Lower lobe of right lung (tissue), 2 donors: ENCODE results near the gene KIF26B. TPM values are rescaled to one million over a fixed set of nuclear protein-coding genes. Genes with fewer than 3 reads are reported as not detected.

Experiments used
- ATAC-seq, 2 donors: fragments of 200-7000 bp; cut with Tn5 transposase; one replicate each; pipeline ENCODE4 v1.9.1; 2020 to 2022; ENCODE audit warnings: mild to moderate bottlenecking in 2 of 2, moderate library complexity in 2 of 2
- DNase-seq: peaks from one replicate; pipeline ENCODE4 v3.0.0-alpha.2; 2020
- H3K27ac ChIP-seq: fragments of 200-600 bp; one replicate; pipeline ENCODE4 v1.8.0; 2022
- H3K27me3 ChIP-seq: fragments of 200-600 bp; one replicate; pipeline ENCODE4 v1.8.0; 2022; ENCODE audit warnings: low read depth
- H3K36me3 ChIP-seq: fragments of 200-600 bp; one replicate; pipeline ENCODE4 v1.8.0; 2022; ENCODE audit warnings: mild to moderate bottlenecking
- H3K4me1 ChIP-seq: fragments of 200-600 bp; one replicate; pipeline ENCODE4 v1.8.0; 2022
- H3K4me3 ChIP-seq: fragments of 200-600 bp; one replicate; pipeline ENCODE4 v1.8.0; 2022; ENCODE audit warnings: mild to moderate bottlenecking
- H3K9me3 ChIP-seq: fragments of 200-600 bp; one replicate; pipeline ENCODE4 v1.8.0; 2022
- CTCF ChIP-seq: fragments of 200-600 bp; IDR thresholded peaks from one replicate; pipeline ENCODE4 v1.8.0; 2022; ENCODE audit warnings: antibody characterized with exemption, mild to moderate bottlenecking
- intact Hi-C: fragments of 100-400 bp; cut with DNase I; formaldehyde crosslinking; loops from one replicate; pipeline ENCODE4 v1.11.0; 2022
- total RNA-seq: library from RNA; stranded (reverse); fragmentation: NEBNext Ultra II Directional; extraction: Animal tissue kit (Norgen Biotek cat#: 25700); gene quantifications from one replicate; pipeline ENCODE4 v1.2.1, GENCODE V29; 2021
- donor health status: DM: no; HTN: yes; CAD: no; lungs with severe emphysema.

The KIF26B gene
- total RNA-seq, 1 donor from 2014 or later, result 1.2 TPM

GRCh38 chr1:245465666-245466065 is 310.9 kb downstream of the KIF26B start:
- ATAC-seq (no peak), DNase-seq (no peak)
- intact Hi-C loops, result no loop called here

GRCh38 chr1:245466261-245466660 is 311.5 kb downstream of the KIF26B start:
- intact Hi-C loops, result no loop called here

More at GRCh38 chr1:245465666-245466065, 310.9 kb downstream of the KIF26B start:
- Histone ChIP-seq H3K4me1 (no peaks in the 10 kb centered on the region), H3K9me3 (no peaks in the 10 kb centered on the region), H3K36me3 (no peaks in the 10 kb centered on the region), H3K27me3 (no peaks in the 10 kb centered on the region), H3K4me3 (no peak overlapping the region), H3K27ac (no peak overlapping the region)
- no peak for TF ChIP-seq CTCF

GRCh38 chr1:245467804-245468203 is 313.0 kb downstream of the KIF26B start:
- TF ChIP-seq CTCF, result no peak
- ATAC-seq, result no peak

More at GRCh38 chr1:245466261-245466660, 311.5 kb downstream of the KIF26B start:
- no peak overlapping the region for H3K4me3 ChIP-seq
- H3K4me1 ChIP-seq, result no peaks in the 10 kb centered on the region
- H3K9me3 ChIP-seq, result no peaks in the 10 kb centered on the region
- H3K27me3 ChIP-seq, result no peaks in the 10 kb centered on the region
- DNase-seq (no peak), ATAC-seq (no peak)
- H3K36me3 ChIP-seq, result no peaks in the 10 kb centered on the region
- no peak for TF ChIP-seq CTCF
- H3K27ac ChIP-seq, result no peak overlapping the region

GRCh38 chr1:245469006-245469405 is 314.2 kb downstream of the KIF26B start:
- Histone ChIP-seq H3K27ac (no peak overlapping the region), H3K9me3 (no peaks in the 10 kb centered on the region), H3K27me3 (no peaks in the 10 kb centered on the region), H3K4me1 (no peaks in the 10 kb centered on the region), H3K4me3 (no peak overlapping the region), H3K36me3 (no peaks in the 10 kb centered on the region)
- DNase-seq, result no peak
- no peak for ATAC-seq
- intact Hi-C loops, result no loop called here
- TF ChIP-seq CTCF, result no peak

More at GRCh38 chr1:245467804-245468203, 313.0 kb downstream of the KIF26B start:
- no peaks in the 10 kb centered on the region for H3K4me1 ChIP-seq
- no peaks in the 10 kb centered on the region for H3K27me3 ChIP-seq
- intact Hi-C loops, result no loop called here
- H3K27ac ChIP-seq, result no peak overlapping the region
- no peak overlapping the region for H3K4me3 ChIP-seq
- no peaks in the 10 kb centered on the region for H3K9me3 ChIP-seq
- H3K36me3 ChIP-seq, result no peaks in the 10 kb centered on the region
- no peak for DNase-seq

- no peaks in the 10 kb centered on the region for H3K9me3 ChIP-seq
- no peak overlapping the region for H3K27ac ChIP-seq
- no peaks in the 10 kb centered on the region for H3K36me3 ChIP-seq
- no peak for ATAC-seq
- intact Hi-C loops, result no loop called here
- no peak for TF ChIP-seq CTCF
- H3K4me3 ChIP-seq, result no peak overlapping the region
- DNase-seq, result no peak
- no peaks in the 10 kb centered on the region for H3K4me1 ChIP-seq
- no peaks in the 10 kb centered on the region for H3K27me3 ChIP-seq
These were observed 314.9 kb downstream of the KIF26B start for GRCh38 chr1:245469734-245470133.

GRCh38 chr1:245475126-245475525 is 320.3 kb downstream of the KIF26B start:
- Histone ChIP-seq H3K4me3 (no peak overlapping the region), H3K36me3 (no peaks in the 10 kb centered on the region), H3K27me3 (no peaks in the 10 kb centered on the region), H3K4me1 (no peaks in the 10 kb centered on the region), H3K27ac (no peak overlapping the region), H3K9me3 (no peaks in the 10 kb centered on the region)
- no peak for ATAC-seq
- TF ChIP-seq CTCF, result no peak
- intact Hi-C loops, result no loop called here
- DNase-seq, result no peak
